Gastroesophageal sphincter (tissue), 3 donors: ENCODE results near the gene ZNF624.
"Not testable (repeated sequence)": the region's sequence is repeated elsewhere in the genome, so short reads cannot be mapped to it uniquely, and the experiment has no call there.

Experiments
- CTCF ChIP-seq, 4 experiments: fragments of 200-600 bp in 2 of 4; fragments of 450-650 bp in 2 of 4; sonication (generic) in 1 of 4; IDR thresholded peaks; one replicate each; pipeline ENCODE4 v1.5.1; 2017 to 2019; ENCODE audit warnings: antibody characterized with exemption in 4 of 4, mild to moderate bottlenecking in 2 of 4, moderate library complexity in 2 of 4
- POLR2A ChIP-seq, 2 donors: fragments of 450-650 bp; IDR thresholded peaks; one replicate each; pipeline ENCODE4 v1.6.1; 2017; ENCODE audit warnings: antibody characterized with exemption in 2 of 2, mild to moderate bottlenecking in 2 of 2, moderate library complexity in 1 of 2
- POLR2AphosphoS5 ChIP-seq: sonication (generic); formaldehyde crosslinking; IDR thresholded peaks from one replicate; pipeline ENCODE4 v1.6.1; 2017; ENCODE audit warnings: antibody characterized with exemption

- peak; percentile 9 to 90 (median 58) for TF ChIP-seq CTCF (IDR thresholded peaks at IDR 0.05)
- not testable (repeated sequence) for TF ChIP-seq POLR2AphosphoS5; POLR2A (IDR thresholded peaks at IDR 0.05)
Measured at GRCh38 chr17:16689731-16690281, 36.2 kb upstream of the ZNF624 start, which contains the start of gene CCDC144A.
